ENCODE measurements around the gene ADORA1. TPM values are rescaled to one million over a fixed set of nuclear protein-coding genes. Genes with fewer than 3 reads are reported as not detected.

ADORA1 gene
- total RNA-seq, 1 donor from 2014 or later = not detected

DNA sequence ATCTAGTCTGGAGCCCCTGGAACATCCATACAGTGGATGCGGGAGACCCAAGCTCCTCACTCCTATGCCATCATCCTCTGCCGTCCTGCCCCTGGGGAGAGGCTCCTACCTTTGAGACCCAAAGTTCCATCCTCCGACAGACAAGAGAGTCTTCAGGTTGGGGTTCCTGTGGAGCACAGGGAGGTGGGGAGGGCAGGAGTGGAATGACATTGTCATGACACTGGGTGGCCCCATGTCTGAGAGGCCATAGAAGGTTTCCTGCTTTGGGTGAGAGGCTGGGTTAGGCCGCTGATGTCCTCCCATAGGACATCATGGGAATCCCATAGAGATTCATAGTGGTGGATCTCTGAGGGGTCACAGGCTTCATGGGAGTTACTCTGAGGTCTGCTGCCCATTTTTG, 56.9 kb downstream of the ADORA1 start:
- POLR2A ChIA-PET = no interaction called here
- no peak for DNase-seq
- H3K4me1 Mint-ChIP-seq = no peaks in the 10 kb centered on the region
- no peak overlapping the region for H3K4me3 Mint-ChIP-seq
- TF ChIP-seq, protein P1, sequence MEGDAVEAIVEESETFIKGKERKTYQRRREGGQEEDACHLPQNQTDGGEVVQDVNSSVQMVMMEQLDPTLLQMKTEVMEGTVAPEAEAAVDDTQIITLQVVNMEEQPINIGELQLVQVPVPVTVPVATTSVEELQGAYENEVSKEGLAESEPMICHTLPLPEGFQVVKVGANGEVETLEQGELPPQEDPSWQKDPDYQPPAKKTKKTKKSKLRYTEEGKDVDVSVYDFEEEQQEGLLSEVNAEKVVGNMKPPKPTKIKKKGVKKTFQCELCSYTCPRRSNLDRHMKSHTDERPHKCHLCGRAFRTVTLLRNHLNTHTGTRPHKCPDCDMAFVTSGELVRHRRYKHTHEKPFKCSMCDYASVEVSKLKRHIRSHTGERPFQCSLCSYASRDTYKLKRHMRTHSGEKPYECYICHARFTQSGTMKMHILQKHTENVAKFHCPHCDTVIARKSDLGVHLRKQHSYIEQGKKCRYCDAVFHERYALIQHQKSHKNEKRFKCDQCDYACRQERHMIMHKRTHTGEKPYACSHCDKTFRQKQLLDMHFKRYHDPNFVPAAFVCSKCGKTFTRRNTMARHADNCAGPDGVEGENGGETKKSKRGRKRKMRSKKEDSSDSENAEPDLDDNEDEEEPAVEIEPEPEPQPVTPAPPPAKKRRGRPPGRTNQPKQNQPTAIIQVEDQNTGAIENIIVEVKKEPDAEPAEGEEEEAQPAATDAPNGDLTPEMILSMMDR (IDR thresholded peaks at IDR 0.05) = no peak
- H3K9me3 Mint-ChIP-seq = no peaks in the 10 kb centered on the region
- intact Hi-C loops (cut with micrococcal nuclease) = no loop called here
- peaks cover 7% of the 10 kb centered on the region for H3K27me3 Mint-ChIP-seq
- ATAC-seq (ENCODE audit: low read depth) = no peak
- no peaks in the 10 kb centered on the region for H3K36me3 Mint-ChIP-seq (ENCODE audit: low read depth)
- H3K27ac Mint-ChIP-seq = no peak overlapping the region
- CTCF ChIA-PET = no interaction called here

DNA sequence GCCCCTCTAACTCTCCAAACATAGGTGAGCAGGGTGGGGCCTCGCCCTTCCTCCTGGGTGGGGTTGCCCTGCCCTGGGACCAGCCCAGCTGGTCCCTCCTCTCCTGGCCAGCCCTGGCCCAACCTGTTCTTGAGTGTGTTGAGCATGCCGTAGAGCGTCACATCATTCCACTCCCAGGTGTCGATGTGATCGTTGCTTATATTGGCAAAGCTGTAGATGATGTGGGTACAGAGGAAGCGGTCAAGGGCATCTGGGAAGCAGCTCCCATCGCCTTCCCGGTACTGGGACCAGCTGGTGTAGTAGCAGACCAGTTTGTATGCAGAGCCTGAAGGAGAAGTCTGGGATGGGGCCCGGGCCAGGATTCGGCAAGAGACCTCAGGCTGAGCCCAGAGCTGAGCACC, 57.5 kb downstream of the ADORA1 start:
- Mint-ChIP-seq H3K9me3 (no peaks in the 10 kb centered on the region), H3K27ac (no peak overlapping the region), H3K4me1 (no peaks in the 10 kb centered on the region), H3K4me3 (no peak overlapping the region), H3K27me3 (peaks cover 5% of the 10 kb centered on the region), H3K36me3 (ENCODE audit: low read depth) (no peaks in the 10 kb centered on the region)
- DNase-seq (no peak), ATAC-seq (ENCODE audit: low read depth) (no peak)
- ChIA-PET POLR2A (no interaction called here), CTCF (no interaction called here)
- TF ChIP-seq, protein P1 (IDR thresholded peaks at IDR 0.05) = no peak
- intact Hi-C loops (cut with micrococcal nuclease) = no loop called here

DNA sequence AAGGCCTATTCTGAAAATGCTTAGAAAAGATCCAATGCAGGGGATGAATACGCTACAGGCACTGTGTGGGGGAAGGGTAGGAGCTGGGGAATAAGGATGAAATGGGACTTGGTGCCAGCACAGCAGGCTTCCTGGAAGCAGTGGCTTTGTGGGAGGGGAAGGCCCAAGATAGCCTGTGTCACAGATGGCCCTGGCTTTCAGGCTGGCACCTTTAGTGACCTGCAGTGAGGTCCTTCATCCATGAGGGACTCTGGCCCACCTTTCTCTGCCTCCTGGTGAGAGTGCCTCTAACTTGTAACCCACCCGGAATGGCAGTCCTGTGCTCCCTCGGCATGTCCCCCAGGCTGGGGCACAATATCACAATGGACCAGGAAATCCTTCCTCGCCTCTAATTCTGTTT, 58.1 kb downstream of the ADORA1 start:
- TF ChIP-seq, protein P1 (IDR thresholded peaks at IDR 0.05) = no peak
- no peaks in the 10 kb centered on the region for H3K9me3 Mint-ChIP-seq
- intact Hi-C loops (cut with micrococcal nuclease) = no loop called here
- POLR2A ChIA-PET = no interaction called here
- DNase-seq (no peak), ATAC-seq (ENCODE audit: low read depth) (no peak)
- H3K27me3 Mint-ChIP-seq = peaks cover 7% of the 10 kb centered on the region
- no peaks in the 10 kb centered on the region for H3K4me1 Mint-ChIP-seq
- CTCF ChIA-PET = interaction anchor here (0.6 kb wide), 1 partner anchor 877 kb away, joined by 3 read pairs; no protein-coding TSS in a partner anchor
- H3K36me3 Mint-ChIP-seq (ENCODE audit: low read depth) = no peaks in the 10 kb centered on the region
- no peak overlapping the region for H3K4me3 Mint-ChIP-seq
- no peak overlapping the region for H3K27ac Mint-ChIP-seq

DNA sequence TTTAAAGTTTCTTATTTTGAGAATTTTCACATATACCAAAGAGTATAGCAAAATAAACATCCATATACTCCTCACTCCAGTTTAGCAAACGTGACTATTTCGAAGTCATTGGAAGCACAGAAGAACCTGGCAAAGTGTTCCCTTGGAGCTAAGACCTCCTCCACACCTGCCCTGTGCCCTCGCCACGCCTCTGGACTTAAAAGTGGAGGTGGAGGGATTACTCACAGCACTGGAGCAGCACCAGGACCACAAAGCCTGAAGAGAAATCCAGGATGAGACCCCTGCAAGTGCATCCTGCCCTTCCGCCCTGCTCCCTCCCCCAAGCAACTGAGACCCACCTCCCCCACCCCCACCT, 58.5 kb downstream of the ADORA1 start:
- Mint-ChIP-seq H3K4me3 (no peak overlapping the region), H3K27me3 (peaks cover 7% of the 10 kb centered on the region), H3K36me3 (ENCODE audit: low read depth) (no peaks in the 10 kb centered on the region), H3K9me3 (no peaks in the 10 kb centered on the region), H3K4me1 (no peaks in the 10 kb centered on the region), H3K27ac (no peak overlapping the region)
- ChIA-PET POLR2A (no interaction called here), CTCF (interaction anchor here (0.6 kb wide), 1 partner anchor 877 kb away, joined by 3 read pairs; no protein-coding TSS in a partner anchor)
- TF ChIP-seq, protein P1 (IDR thresholded peaks at IDR 0.05) = no peak
- ATAC-seq (ENCODE audit: low read depth) (no peak), DNase-seq (no peak)
- intact Hi-C loops (cut with micrococcal nuclease) = no loop called here

DNA sequence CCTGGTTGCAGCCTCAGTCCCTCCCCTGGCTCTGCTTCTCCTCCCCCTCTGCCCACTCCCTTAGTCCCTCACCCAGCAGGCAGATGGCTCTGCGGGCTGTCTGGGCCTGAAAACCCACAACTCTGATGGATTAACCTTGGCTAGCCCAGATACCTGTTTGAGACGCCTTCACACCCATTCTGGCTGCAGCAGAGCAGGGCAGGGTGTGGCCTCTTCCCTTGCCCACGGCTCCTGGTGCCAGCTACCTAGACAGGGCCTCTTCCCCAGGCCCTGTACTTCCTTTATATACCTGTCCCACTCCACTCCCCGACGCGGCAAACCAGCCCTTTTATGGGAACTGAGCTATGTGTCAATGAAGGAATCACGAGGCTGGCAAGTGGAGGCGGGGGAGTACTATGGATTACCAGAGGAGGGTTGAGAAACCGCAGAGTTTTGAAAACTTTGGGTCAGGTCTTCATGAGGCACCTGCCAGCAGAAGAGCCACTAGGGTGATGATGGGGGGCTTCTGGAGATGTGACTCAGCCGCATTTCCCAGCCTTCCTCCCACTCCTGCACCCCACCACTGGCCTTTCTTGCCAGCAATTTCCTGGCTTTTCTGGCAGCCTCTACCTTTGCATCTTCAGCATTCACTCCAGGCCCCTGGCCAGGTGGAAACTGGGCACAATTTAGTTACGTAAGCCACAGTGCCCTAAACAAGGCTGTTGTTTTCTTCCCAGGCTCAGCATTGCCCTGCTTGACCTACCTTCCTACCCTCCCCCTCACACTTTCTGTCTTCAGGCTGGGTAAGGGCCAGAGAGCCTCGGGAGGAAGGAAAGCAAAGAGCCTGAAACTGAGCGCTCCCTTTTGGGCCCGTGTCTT, 59.1 kb downstream of the ADORA1 start, which contains the start of gene CHI3L1:
Gene CHI3L1, minus strand, starts transcription at position 259 of the 858 bp plus-strand sequence. Its CDS starts 81 bp downstream, at position 178.
- CTCF ChIA-PET = no interaction called here
- no peak for DNase-seq
- TF ChIP-seq, protein P1 (IDR thresholded peaks at IDR 0.05) = no peak
- POLR2A ChIA-PET = no interaction called here
- H3K36me3 Mint-ChIP-seq (ENCODE audit: low read depth) = no peaks in the 10 kb centered on the region
- ATAC-seq (ENCODE audit: low read depth) = no peak
- no peak within 1 kb of the TSS for H3K4me3 Mint-ChIP-seq
- intact Hi-C loops (cut with micrococcal nuclease) = no loop called here
- peaks cover 9% of the 10 kb centered on the region for H3K27me3 Mint-ChIP-seq
- H3K4me1 Mint-ChIP-seq = no peaks in the 10 kb centered on the region
- H3K27ac Mint-ChIP-seq = no peak within 1 kb of the TSS
- no peaks in the 10 kb centered on the region for H3K9me3 Mint-ChIP-seq
